SK-N-SH (cell line): ENCODE data around the gene ZCCHC14. TPM values are rescaled to one million over a fixed set of nuclear protein-coding genes. Genes with fewer than 3 reads are reported as not detected.
"Not testable (repeated sequence)": the region's sequence is repeated elsewhere in the genome, so short reads cannot be mapped to it uniquely, and the experiment has no call there.

ENCODE experiments used
- CTCF ChIA-PET: fragments of 300-600, 350-600 bp; formaldehyde crosslinking; extraction: SDS; loops from one replicate; lab custom pipeline; 2021; lab: Yijun Ruan, JAX
- POLR2A ChIA-PET: fragments of 350-600 bp; sonication (Branson Sonifier 250); formaldehyde crosslinking; extraction: SDS; loops from one replicate; lab custom pipeline; 2020; ENCODE audit warnings: antibody characterized with exemption, inconsistent platforms; lab: Yijun Ruan, JAX
- DNase-seq: peaks from one replicate; pipeline ENCODE4 v3.0.0; 2012
- H2AFZ ChIP-seq: fragments of 200-600 bp; sonication (generic); 2 replicates; pipeline ENCODE4 v1.8.1; 2016; ENCODE audit warnings: antibody characterized with exemption, mild to moderate bottlenecking, low read depth
- H3F3A ChIP-seq: fragments of 200-600 bp; sonication (generic); replicated peaks from 2 replicates; pipeline ENCODE3; 2016; ENCODE audit warnings: antibody characterized with exemption, mild to moderate bottlenecking; ENCODE audit not compliant: insufficient read depth
- H3K27ac ChIP-seq, 2 experiments: fragments of 200-500 bp in 1 of 2; fragments of 200-600 bp in 1 of 2; sonication (Bioruptor generic) in 1 of 2; sonication (generic), shearing (Covaris generic) in 1 of 2; 2 replicates each; pipeline versions ENCODE4 v1.5.1 to v1.6.1; 2014 to 2016; ENCODE audit warnings: low read depth in 2 of 2, inconsistent platforms in 1 of 2, low read length in 1 of 2, mild to moderate bottlenecking in 1 of 2, mixed read lengths in 1 of 2
- H3K27me3 ChIP-seq: fragments of 200-600 bp; sonication (generic), shearing (Covaris generic); 2 replicates; pipeline ENCODE4 v1.6.1; 2016; ENCODE audit warnings: mixed run types; ENCODE audit not compliant: insufficient read depth
- H3K36me3 ChIP-seq, 2 experiments: fragments of 200-500 bp in 1 of 2; fragments of 200-600 bp in 1 of 2; sonication (Bioruptor generic) in 1 of 2; sonication (generic) in 1 of 2; replicated peaks in 1 of 2; 2 replicates each; pipeline versions ENCODE3 to v1.5.1; 2014 to 2016; ENCODE audit warnings: low read length in 1 of 2, mild to moderate bottlenecking in 1 of 2; ENCODE audit not compliant: insufficient read depth in 2 of 2, control insufficient read depth in 1 of 2
- H3K4me1 ChIP-seq, 2 experiments: fragments of 200-500 bp in 1 of 2; fragments of 200-600 bp in 1 of 2; sonication (Bioruptor generic) in 1 of 2; sonication (generic), shearing (Covaris generic) in 1 of 2; 2 replicates each; pipeline versions ENCODE4 v1.5.1 to v1.6.1; 2014 to 2016; ENCODE audit warnings: low read depth in 1 of 2, low read length in 1 of 2, mixed run types in 1 of 2; ENCODE audit not compliant: insufficient read depth in 2 of 2, control insufficient read depth in 1 of 2
- H3K4me2 ChIP-seq: fragments of 200-600 bp; sonication (generic), shearing (Covaris generic); 2 replicates; pipeline ENCODE4 v1.6.1; 2017; ENCODE audit warnings: mixed run types
- H3K4me3 ChIP-seq, 2 experiments: fragments of 200-500 bp in 1 of 2; fragments of 200-600 bp in 1 of 2; sonication (Bioruptor generic) in 1 of 2; sonication (generic), shearing (Covaris generic) in 1 of 2; 2 replicates each; pipeline versions ENCODE4 v1.5.1 to v1.8.1; 2014 to 2016; ENCODE audit warnings: low read depth in 2 of 2, inconsistent platforms in 1 of 2, low read length in 1 of 2, mild to moderate bottlenecking in 1 of 2, mixed read lengths in 1 of 2, moderate library complexity in 1 of 2
- H3K79me2 ChIP-seq: fragments of 200-600 bp; sonication (generic); 2 replicates; pipeline ENCODE4 v1.8.1; 2017; ENCODE audit warnings: mild to moderate bottlenecking; ENCODE audit not compliant: insufficient read depth
- H3K9ac ChIP-seq: fragments of 200-600 bp; sonication (generic); 2 replicates; pipeline ENCODE4 v1.6.1; 2017; ENCODE audit warnings: mixed run types
- H3K9me2 ChIP-seq: fragments of 200-600 bp; sonication (generic); 2 replicates; pipeline ENCODE4 v1.6.1; 2017; ENCODE audit warnings: mixed run types
- H3K9me3 ChIP-seq: fragments of 200-600 bp; sonication (generic); 2 replicates; pipeline ENCODE4 v1.6.1; 2017; ENCODE audit warnings: mixed run types, mild to moderate bottlenecking, moderate library complexity
- H4K20me1 ChIP-seq: fragments of 200-600 bp; sonication (generic); 2 replicates; pipeline ENCODE4 v1.6.1; 2017; ENCODE audit warnings: mild to moderate bottlenecking, mixed run types; ENCODE audit not compliant: insufficient read depth
- ELF1 ChIP-seq: IDR thresholded peaks from 2 replicates; pipeline ENCODE4 v1.4.0; 2012
- EZH2phosphoT487 ChIP-seq: fragments of 200-600 bp; sonication (generic); IDR thresholded peaks from 2 replicates; pipeline ENCODE4 v1.6.1; 2017; ENCODE audit warnings: low read depth, mixed run types, mild to moderate bottlenecking, antibody characterized with exemption, moderate library complexity, borderline replicate concordance
- FOXJ3 ChIP-seq: sonication (generic); formaldehyde crosslinking; IDR thresholded peaks from 2 replicates; pipeline ENCODE4 v1.5.1; 2020; ENCODE audit warnings: mild to moderate bottlenecking, missing genetic modification reagents
- GABPA ChIP-seq: IDR thresholded peaks from 2 replicates; pipeline ENCODE4 v1.4.0; 2012; ENCODE audit warnings: low read depth, mild to moderate bottlenecking
- RCOR1 ChIP-seq: fragments of 150-350 bp; IDR thresholded peaks from 2 replicates; pipeline ENCODE4 v1.6.1; 2017; ENCODE audit warnings: antibody characterized with exemption, low read length
- TAF1 ChIP-seq: IDR thresholded peaks from 2 replicates; pipeline ENCODE4 v1.6.1; 2012; ENCODE audit warnings: low read depth, mild to moderate bottlenecking, low read length, moderate library complexity, borderline replicate concordance
- TCF12 ChIP-seq: IDR thresholded peaks from 2 replicates; pipeline ENCODE4 v1.4.0; 2012
- WGBS: methylation state at CpG from one replicate; pipeline ENCODE4 v1.1.6; 2017; ENCODE audit warnings: low lambda C conversion rate; 5-methylcytosine and 5-hydroxymethylcytosine counted together
- polyA plus RNA-seq, 3 experiments: library from polyadenylated mRNA; depleted of rRNA; stranded (reverse); fragments of >200 nt; gene quantifications; 2 replicates each; pipeline ENCODE4 v1.2.3, GENCODE V29; 2012
- TF ChIP-seq, protein P1 (sequence below): IDR thresholded peaks from 2 replicates; pipeline ENCODE4; 2012
- TF ChIP-seq, protein P2 (sequence below): fragments of 200-600 bp; sonication (generic); IDR thresholded peaks from 2 replicates; pipeline ENCODE4 v1.6.1; 2017; ENCODE audit warnings: antibody characterized with exemption, mild to moderate bottlenecking, moderate library complexity
- TF ChIP-seq, protein P3 (sequence below): fragments of 150-350 bp; IDR thresholded peaks from 2 replicates; pipeline ENCODE4 v1.6.1; 2016; ENCODE audit warnings: mild to moderate bottlenecking, low read depth, low read length
- TF ChIP-seq, protein P4 (sequence below): IDR thresholded peaks from 2 replicates; pipeline ENCODE4 v1.4.0; 2012; ENCODE audit warnings: low read depth, borderline replicate concordance
- TF ChIP-seq, protein P5 (sequence below): IDR thresholded peaks from 2 replicates; pipeline ENCODE4 v1.4.0; 2012; ENCODE audit warnings: low read depth

The ZCCHC14 gene
- polyA plus RNA-seq, 1 of the 3 experiments (the other 2 are of a cell fraction): 5.7 TPM

DNA sequence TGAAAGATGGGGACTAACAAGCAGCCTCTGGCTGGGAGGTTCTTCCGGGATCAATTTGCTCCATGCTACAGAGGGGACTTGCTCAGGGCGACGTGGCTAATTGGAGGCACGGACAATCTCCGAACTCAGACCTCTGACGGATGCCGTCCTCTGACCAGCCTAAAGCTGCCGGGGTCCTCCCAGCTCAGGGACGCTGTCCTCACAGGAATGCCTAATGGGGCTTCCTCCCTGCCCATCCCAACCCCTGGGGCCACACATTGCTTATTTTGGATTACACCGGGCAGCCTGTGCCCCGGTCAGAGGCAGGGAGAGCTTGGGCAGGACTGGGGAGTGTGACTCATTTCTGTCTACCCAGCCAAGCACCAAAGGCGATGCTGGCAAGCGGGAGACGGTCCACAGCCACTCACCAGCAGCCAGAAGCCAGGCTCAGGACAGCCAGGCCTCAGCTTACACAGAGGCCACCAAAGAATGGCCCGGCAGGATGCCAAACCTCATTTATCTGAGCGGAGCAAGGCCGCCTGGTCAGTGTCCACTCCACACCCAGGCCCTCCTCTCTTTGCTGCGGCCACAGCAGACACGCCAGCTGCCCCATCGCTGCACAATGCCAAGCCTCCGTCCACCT lies 25.7 kb upstream of the ZCCHC14 start:
- H3K9ac ChIP-seq: not testable (repeated sequence)
- CTCF ChIA-PET: interaction anchor here (1.0 kb wide), 1 partner anchor 134 kb away, joined by 3 read pairs; no protein-coding TSS in a partner anchor
- DNase-seq: peak; percentile 42

DNA sequence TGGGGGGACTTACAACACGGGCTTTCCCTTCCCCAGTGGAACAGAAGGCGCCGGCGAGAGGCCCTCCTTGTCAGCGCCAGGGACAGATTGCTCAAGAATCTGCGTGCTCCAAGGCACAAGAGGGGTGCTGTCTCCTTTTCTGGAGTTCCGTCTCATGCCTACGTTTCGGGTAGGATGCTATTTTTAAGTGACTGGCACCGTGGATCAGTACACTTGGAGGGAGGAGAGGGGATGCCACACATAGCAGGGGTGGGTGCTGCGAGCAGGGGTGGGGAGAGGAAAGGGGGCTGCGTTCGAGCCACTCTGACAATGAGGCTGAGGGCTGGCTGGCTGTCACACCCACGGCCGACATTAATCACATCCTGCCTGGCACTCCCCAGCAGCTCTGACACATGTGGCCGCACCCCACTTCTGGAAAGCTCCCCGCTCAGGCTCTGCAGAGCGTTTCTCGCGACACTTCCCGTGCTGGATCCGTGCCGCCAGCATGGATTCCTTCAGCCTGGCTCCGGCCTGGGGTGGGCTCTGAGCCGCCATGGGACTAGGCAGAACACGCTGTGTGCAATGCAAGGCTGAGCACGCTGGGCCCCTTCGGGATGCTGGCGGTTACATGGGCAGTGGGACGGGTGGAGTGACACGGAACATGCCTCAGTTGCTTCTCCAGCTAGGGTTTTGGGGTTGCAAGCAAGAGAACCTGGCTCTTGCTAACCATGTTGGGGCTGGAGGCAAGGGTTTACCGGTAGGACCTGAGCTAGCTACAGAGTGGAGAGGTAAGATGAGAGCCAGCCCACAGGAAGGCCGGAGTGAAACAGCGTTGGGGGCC lies 25.0 kb upstream of the ZCCHC14 start:
- H2AFZ ChIP-seq, H3K79me2 ChIP-seq, H3K4me2 ChIP-seq, H3K27me3 ChIP-seq, DNase-seq, H4K20me1 ChIP-seq, H3K9me3 ChIP-seq, H3K4me3 ChIP-seq, POLR2A ChIA-PET, H3K36me3 ChIP-seq, H3K9ac ChIP-seq, H3K9me2 ChIP-seq, H3F3A ChIP-seq, H3K27ac ChIP-seq: not testable (repeated sequence)
- H3K4me1 ChIP-seq: peaks cover 3 to 14% of the 10 kb centered on the region in 2 experiments; a peak in 2 of 4 replicates
- CTCF ChIA-PET: interaction anchor here (1.0 kb wide), 1 partner anchor 133 kb away, joined by 3 read pairs; no protein-coding TSS in a partner anchor
- 75% methylated on average over 18 of the region's 34 CpGs for WGBS

More for the DNA sequence above, 25.7 kb upstream of the ZCCHC14 start:
- peak overlapping the region in 1 of 2 experiments; percentile 55; a peak in 1 of 4 replicates for H3K27ac ChIP-seq
- H4K20me1 ChIP-seq, H3K79me2 ChIP-seq, H3F3A ChIP-seq, H3K9me3 ChIP-seq, H2AFZ ChIP-seq, H3K4me2 ChIP-seq, POLR2A ChIA-PET, H3K36me3 ChIP-seq, H3K9me2 ChIP-seq, H3K4me3 ChIP-seq, H3K27me3 ChIP-seq: not testable (repeated sequence)
- TF ChIP-seq, protein P1, sequence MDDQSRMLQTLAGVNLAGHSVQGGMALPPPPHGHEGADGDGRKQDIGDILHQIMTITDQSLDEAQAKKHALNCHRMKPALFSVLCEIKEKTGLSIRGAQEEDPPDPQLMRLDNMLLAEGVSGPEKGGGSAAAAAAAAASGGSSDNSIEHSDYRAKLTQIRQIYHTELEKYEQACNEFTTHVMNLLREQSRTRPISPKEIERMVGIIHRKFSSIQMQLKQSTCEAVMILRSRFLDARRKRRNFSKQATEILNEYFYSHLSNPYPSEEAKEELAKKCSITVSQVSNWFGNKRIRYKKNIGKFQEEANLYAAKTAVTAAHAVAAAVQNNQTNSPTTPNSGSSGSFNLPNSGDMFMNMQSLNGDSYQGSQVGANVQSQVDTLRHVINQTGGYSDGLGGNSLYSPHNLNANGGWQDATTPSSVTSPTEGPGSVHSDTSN: 0 out of 2 replicates have a peak, but pooled peaks have one; percentile 9
- 72% methylated on average over 16 of the region's 21 CpGs for WGBS
- H3K4me1 ChIP-seq: peaks cover 3 to 14% of the 10 kb centered on the region in 2 experiments; a peak in 2 of 4 replicates

DNA sequence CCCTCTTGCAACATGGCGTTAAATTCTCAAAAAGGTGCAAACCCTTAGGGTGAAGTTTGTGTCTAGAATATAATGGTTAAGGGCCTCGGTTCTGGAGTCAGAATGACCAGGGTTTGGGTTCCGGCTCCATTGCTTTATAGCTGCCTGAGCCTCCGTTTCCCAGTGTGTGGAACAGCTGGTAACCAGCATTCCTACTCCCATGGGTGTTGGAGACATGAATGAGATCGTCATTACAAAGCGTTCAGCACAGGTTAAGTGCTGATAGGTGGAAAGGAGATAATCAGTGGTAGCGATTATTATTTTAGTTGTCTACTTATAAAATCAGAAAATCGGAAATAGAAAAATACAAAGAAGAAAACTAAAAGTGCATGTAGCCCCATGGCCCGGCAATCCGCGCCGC lies 23.5 kb upstream of the ZCCHC14 start:
- Histone ChIP-seq H3K4me3 (no peak overlapping the region), H3K9me2 (no peaks in the 10 kb centered on the region), H3K4me1 (peaks cover 3 to 14% of the 10 kb centered on the region in 2 experiments; a peak in 2 of 4 replicates), H2AFZ (no peak overlapping the region), H3K9ac (no peak overlapping the region), H3K27me3 (no peaks in the 10 kb centered on the region), H3K79me2 (no peaks in the 10 kb centered on the region), H4K20me1 (no peaks in the 10 kb centered on the region), H3K36me3 (no peaks in the 10 kb centered on the region), H3F3A (no peaks in the 10 kb centered on the region), H3K27ac (no peak overlapping the region), H3K9me3 (no peaks in the 10 kb centered on the region), H3K4me2 (no peak overlapping the region)
- WGBS: 78% methylated on average over 12 of the region's 12 CpGs
- CTCF ChIA-PET: no interaction called here
- POLR2A ChIA-PET: no interaction called here
- DNase-seq: no peak
- no peak for TF ChIP-seq RCOR1
- TF ChIP-seq TAF1: no peak
- TF ChIP-seq, protein P1: no peak
- TF ChIP-seq, protein P2, sequence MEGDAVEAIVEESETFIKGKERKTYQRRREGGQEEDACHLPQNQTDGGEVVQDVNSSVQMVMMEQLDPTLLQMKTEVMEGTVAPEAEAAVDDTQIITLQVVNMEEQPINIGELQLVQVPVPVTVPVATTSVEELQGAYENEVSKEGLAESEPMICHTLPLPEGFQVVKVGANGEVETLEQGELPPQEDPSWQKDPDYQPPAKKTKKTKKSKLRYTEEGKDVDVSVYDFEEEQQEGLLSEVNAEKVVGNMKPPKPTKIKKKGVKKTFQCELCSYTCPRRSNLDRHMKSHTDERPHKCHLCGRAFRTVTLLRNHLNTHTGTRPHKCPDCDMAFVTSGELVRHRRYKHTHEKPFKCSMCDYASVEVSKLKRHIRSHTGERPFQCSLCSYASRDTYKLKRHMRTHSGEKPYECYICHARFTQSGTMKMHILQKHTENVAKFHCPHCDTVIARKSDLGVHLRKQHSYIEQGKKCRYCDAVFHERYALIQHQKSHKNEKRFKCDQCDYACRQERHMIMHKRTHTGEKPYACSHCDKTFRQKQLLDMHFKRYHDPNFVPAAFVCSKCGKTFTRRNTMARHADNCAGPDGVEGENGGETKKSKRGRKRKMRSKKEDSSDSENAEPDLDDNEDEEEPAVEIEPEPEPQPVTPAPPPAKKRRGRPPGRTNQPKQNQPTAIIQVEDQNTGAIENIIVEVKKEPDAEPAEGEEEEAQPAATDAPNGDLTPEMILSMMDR: no peak
- no peak for TF ChIP-seq TCF12
- TF ChIP-seq, protein P3, sequence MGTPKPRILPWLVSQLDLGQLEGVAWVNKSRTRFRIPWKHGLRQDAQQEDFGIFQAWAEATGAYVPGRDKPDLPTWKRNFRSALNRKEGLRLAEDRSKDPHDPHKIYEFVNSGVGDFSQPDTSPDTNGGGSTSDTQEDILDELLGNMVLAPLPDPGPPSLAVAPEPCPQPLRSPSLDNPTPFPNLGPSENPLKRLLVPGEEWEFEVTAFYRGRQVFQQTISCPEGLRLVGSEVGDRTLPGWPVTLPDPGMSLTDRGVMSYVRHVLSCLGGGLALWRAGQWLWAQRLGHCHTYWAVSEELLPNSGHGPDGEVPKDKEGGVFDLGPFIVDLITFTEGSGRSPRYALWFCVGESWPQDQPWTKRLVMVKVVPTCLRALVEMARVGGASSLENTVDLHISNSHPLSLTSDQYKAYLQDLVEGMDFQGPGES: no peak
- TF ChIP-seq EZH2phosphoT487: no peak
- TF ChIP-seq, protein P4, sequence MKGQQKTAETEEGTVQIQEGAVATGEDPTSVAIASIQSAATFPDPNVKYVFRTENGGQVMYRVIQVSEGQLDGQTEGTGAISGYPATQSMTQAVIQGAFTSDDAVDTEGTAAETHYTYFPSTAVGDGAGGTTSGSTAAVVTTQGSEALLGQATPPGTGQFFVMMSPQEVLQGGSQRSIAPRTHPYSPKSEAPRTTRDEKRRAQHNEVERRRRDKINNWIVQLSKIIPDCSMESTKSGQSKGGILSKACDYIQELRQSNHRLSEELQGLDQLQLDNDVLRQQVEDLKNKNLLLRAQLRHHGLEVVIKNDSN: no peak
- TF ChIP-seq GABPA: no peak
- TF ChIP-seq ELF1: no peak
- TF ChIP-seq FOXJ3 (CRISPR knock-in tag): no peak
- TF ChIP-seq, protein P5, sequence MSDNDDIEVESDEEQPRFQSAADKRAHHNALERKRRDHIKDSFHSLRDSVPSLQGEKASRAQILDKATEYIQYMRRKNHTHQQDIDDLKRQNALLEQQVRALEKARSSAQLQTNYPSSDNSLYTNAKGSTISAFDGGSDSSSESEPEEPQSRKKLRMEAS: no peak
